Aorta (tissue), 5 donors: ENCODE measurements around the gene KIAA0586. TPM values are rescaled to one million over a fixed set of nuclear protein-coding genes. Genes with fewer than 3 reads are reported as not detected.
"Not testable (repeated sequence)": the region's sequence is repeated elsewhere in the genome, so short reads cannot be mapped to it uniquely, and the experiment has no call there.

Experiments used
- ATAC-seq: fragments of 200-7000 bp; cut with Tn5 transposase; one replicate; pipeline ENCODE4 v1.9.1; 2022; ENCODE audit warnings: moderate library complexity; ENCODE audit not compliant: low FRiP score
- DNase-seq, 2 donors: peaks; one replicate each; pipeline ENCODE4 v3.0.0-alpha.2; 2020
- H3K27ac ChIP-seq, 2 donors: one replicate each; pipeline ENCODE4 v1.5.1; 2013; ENCODE audit warnings: low read length in 2 of 2, mild to moderate bottlenecking in 2 of 2, moderate library complexity in 2 of 2, control low read depth in 1 of 2, inconsistent platforms in 1 of 2, low read depth in 1 of 2
- H3K27me3 ChIP-seq, 2 donors: one replicate each; pipeline ENCODE4 v1.6.1; 2013; ENCODE audit warnings: control low read depth in 1 of 2, low read length in 1 of 2, mild to moderate bottlenecking in 1 of 2, moderate library complexity in 1 of 2; ENCODE audit not compliant: insufficient read depth in 2 of 2, control insufficient read depth in 1 of 2
- H3K36me3 ChIP-seq, 2 donors: one replicate each; pipeline ENCODE4 v1.6.1; 2013; ENCODE audit warnings: control low read depth in 1 of 2, low read length in 1 of 2, mild to moderate bottlenecking in 1 of 2; ENCODE audit not compliant: insufficient read depth in 2 of 2, control insufficient read depth in 1 of 2
- H3K4me1 ChIP-seq, 2 donors: one replicate each; pipeline ENCODE4 v1.6.1; 2013; ENCODE audit warnings: low read length in 2 of 2, control low read depth in 1 of 2, mild to moderate bottlenecking in 1 of 2, moderate library complexity in 1 of 2; ENCODE audit not compliant: insufficient read depth in 2 of 2, control insufficient read depth in 1 of 2
- H3K4me3 ChIP-seq, 2 donors: one replicate each; pipeline ENCODE4 v1.5.1; 2013; ENCODE audit warnings: low read length in 2 of 2, control low read depth in 1 of 2, mild to moderate bottlenecking in 1 of 2
- H3K9me3 ChIP-seq: one replicate; pipeline ENCODE4 v1.6.1; 2013; ENCODE audit warnings: mild to moderate bottlenecking, low read length; ENCODE audit not compliant: control insufficient read depth
- WGBS, 2 donors: extraction: QIAGEN DNeasy Blood & Tissue Kit; methylation state at CpG; one replicate each; pipeline ENCODE4 v1.1.7; 2013; 5-methylcytosine and 5-hydroxymethylcytosine counted together
- intact Hi-C, 2 donors: fragments of 100-400 bp; cut with DNase I; formaldehyde crosslinking; loops; one replicate each; pipeline versions ENCODE4 v1.14.2 to v1.15.0; 2022
- polyA plus RNA-seq, 2 donors: library from polyadenylated mRNA; stranded (reverse); fragments of 200-250 nt; gene quantifications; one replicate each; pipeline ENCODE4 v1.2.3, GENCODE V29; 2013
- total RNA-seq, 2 donors: library from RNA; stranded (reverse); fragmentation: NEBNext Ultra II Directional; extraction: Animal tissue kit (Norgen Biotek cat#: 25700); gene quantifications; one replicate each; pipeline ENCODE4 v1.2.1, GENCODE V29; 2021
- donor health status: healthy with polysubstance abuse.
- donor health status: Bipolar disorder and iron deficiency.
- donor health status: DM: no; HTN: no; CAD: no.
- donor health status: DM: no; HTN: no; CAD: no.
- donor health status: DM: yes; HTN: yes; CAD: no.

The KIAA0586 gene
- total and polyA plus RNA-seq, 4 donors, result 2.8 to 25.1 (median 13.6) TPM

DNA sequence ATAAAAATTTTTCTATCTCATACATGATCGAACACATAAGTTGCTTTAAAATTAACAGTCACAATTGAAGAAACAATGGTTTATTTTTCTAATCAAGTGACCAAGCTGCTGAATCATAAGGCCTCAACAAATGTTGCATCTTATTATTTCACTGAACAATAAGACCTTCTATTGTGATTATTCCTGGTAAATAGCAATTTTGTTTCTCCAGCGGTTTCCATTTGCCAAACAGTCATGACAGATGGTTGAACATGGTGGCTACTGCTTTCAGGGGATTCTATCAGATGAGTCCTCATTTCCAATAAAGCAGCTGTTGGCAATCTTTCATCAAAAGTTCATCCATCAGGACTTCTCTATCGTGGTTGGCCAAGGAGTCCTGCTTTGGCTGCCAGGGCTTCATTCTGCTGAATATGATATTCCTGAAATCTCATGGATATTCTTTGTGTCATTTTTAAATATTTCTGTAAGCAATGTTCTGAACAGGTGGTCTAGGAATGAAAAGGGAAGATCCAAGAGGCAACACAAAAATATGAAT, 18.8 kb upstream of the KIAA0586 start:
- H3K36me3 ChIP-seq, result peaks cover 0 to 5% of the 10 kb centered on the region in 2 donors
- no peaks in the 10 kb centered on the region for H3K9me3 ChIP-seq
- intact Hi-C loops, result no loop called here
- no peaks in the 10 kb centered on the region for H3K4me1 ChIP-seq
- no peak overlapping the region for H3K27ac ChIP-seq
- WGBS, 2 donors, result 93 to 95% methylated on average over 3 of the region's 3 CpGs
- H3K4me3 ChIP-seq, result no peak overlapping the region
- ATAC-seq (no peak), DNase-seq (no peak)
- no peaks in the 10 kb centered on the region for H3K27me3 ChIP-seq

DNA sequence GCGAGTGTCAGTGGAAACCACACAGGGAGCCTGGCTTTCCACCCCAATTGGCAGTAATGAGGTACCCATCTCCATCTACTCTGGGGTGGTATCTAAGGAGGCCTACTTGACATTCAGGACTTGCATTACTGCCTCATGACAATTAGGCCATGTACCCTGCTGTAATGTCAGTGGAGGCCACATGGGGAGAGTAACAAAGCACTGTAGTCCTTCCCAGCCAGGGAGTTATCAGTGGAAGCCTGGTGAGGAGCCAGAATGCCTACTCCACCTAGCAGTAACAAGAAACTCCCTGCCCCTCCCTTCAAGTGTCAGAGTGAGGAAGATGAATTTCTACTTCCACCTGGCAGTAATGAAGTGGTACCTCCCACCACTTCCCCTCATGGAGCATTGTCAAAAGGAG, 12.7 kb upstream of the KIAA0586 start:
- 91 to 99% methylated on average over 1 of the region's 1 CpG for WGBS, 2 donors
- intact Hi-C loops, result no loop called here
- Histone ChIP-seq H3K4me3 (no peak overlapping the region), H3K36me3 (peaks cover 0 to 4% of the 10 kb centered on the region in 2 donors), H3K27me3 (no peaks in the 10 kb centered on the region), H3K27ac (no peak overlapping the region), H3K9me3 (no peaks in the 10 kb centered on the region), H3K4me1 (no peaks in the 10 kb centered on the region)
- DNase-seq (no peak), ATAC-seq (no peak)

DNA sequence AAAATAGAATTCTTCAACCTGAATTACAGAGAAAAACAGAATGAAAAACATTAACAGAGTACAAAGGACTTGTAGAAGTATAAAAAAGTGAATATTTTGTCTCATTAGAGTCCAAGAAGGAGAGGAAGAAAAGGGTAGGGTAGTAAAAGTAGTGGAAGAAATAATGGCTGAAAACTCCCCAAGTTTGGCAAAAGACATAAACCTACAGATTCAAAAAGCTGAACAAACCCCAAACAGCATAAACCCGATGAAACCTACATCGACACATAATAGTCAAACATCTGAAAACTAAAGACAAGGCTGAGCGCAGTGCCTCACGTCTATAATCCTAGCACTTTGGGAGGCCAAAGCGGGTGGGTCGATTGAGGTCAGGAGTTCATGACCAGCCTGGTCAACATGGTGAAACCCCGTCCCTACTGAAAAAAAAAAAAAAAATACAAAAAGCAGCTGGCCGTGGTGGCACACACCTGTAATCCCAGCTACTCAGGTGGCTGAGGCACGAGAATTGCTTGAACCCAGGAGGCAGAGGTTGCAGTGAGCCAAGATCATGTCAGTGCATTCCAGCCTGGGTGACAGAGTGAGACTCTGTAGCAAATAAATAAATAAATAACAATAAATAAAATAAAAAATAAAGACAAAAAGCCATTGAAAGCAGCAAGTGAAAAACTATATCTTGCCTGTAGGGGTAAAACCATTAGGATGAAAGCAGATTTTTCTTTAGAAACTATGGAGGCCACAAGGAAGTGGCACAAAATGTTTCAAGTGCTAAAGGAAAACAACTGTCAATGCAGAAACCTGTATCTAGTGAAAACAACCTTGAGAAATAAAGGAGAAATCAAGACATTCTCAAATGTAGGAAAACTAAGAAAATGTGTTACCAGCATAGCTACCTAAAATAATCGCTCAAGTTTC, 11.6 kb upstream of the KIAA0586 start:
- Histone ChIP-seq H3K9me3 (no peaks in the 10 kb centered on the region), H3K4me3 (no peak overlapping the region), H3K4me1 (no peaks in the 10 kb centered on the region), H3K36me3 (peaks cover 0 to 2% of the 10 kb centered on the region in 2 donors), H3K27me3 (no peaks in the 10 kb centered on the region), H3K27ac (no peak overlapping the region)
- intact Hi-C loops, result no loop called here
- DNase-seq (no peak), ATAC-seq (no peak)
- WGBS, 2 donors, result 94 to 96% methylated on average over 10 of the region's 10 CpGs

DNA sequence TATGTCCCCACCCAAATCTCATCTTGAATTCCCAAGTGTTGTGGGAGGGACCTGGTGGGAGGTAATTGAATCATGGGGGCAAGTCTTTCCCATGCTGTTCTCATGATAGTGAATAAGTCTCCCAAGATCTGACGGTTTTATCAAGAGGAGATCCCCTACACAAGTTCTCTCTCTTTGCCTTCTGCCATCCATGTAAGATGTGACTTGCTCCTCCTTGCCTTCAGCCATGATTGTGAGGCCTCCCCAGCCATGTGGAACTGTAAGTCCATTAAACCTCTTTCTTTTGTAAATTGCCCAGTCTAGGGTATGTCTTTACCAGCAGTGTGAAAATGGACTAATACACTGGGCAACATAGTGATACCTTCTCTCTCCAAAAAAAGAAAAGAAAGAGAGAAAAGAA, 10.6 kb upstream of the KIAA0586 start:
- H3K27ac ChIP-seq, H3K36me3 ChIP-seq, ATAC-seq, H3K27me3 ChIP-seq, H3K4me1 ChIP-seq, H3K4me3 ChIP-seq, DNase-seq, H3K9me3 ChIP-seq, intact Hi-C loops: not testable (repeated sequence)
- WGBS, 2 donors, result 95 to 98% methylated on average over 1 of the region's 1 CpG

DNA sequence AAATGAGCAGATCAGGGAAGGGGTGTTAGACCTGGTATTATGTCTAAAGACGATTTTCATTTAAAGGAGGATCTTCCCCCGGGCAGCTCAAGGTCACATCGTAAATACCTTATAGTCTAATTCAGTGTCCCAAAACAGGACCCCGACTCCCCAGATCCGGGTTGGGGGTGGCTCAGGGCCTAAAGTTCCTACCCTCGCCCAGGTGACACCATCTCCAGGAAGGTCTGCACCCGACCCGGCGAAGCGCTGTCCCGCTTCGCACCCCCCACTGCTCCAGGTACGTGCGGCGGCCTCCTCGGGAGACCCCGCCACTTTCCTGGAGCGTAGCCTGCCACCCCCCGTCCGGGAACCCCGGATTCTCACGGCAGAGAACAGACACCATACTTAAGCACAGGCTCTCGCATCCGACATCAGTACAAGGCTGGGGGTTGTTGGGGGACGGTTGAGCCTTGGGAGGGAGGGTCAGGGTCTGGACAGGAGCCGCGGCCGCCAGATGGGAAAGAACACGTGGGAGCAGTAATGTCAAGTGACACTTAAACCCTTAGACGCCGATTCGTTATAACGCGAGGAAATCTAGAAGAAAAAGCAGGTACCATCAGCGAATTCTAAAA, 744 bp upstream of the KIAA0586 start:
- ATAC-seq (peak; percentile 86), DNase-seq (peak; percentile 73 to 87)
- peak overlapping the region; percentile 57 to 81 for H3K4me3 ChIP-seq
- no peaks in the 10 kb centered on the region for H3K4me1 ChIP-seq
- H3K36me3 ChIP-seq, result no peaks in the 10 kb centered on the region
- H3K27me3 ChIP-seq, result no peaks in the 10 kb centered on the region
- no peaks in the 10 kb centered on the region for H3K9me3 ChIP-seq
- no peak overlapping the region for H3K27ac ChIP-seq
- intact Hi-C loops, result no loop called here
- WGBS, 2 donors, result 0 to 1% methylated on average over 35 of the region's 35 CpGs

DNA sequence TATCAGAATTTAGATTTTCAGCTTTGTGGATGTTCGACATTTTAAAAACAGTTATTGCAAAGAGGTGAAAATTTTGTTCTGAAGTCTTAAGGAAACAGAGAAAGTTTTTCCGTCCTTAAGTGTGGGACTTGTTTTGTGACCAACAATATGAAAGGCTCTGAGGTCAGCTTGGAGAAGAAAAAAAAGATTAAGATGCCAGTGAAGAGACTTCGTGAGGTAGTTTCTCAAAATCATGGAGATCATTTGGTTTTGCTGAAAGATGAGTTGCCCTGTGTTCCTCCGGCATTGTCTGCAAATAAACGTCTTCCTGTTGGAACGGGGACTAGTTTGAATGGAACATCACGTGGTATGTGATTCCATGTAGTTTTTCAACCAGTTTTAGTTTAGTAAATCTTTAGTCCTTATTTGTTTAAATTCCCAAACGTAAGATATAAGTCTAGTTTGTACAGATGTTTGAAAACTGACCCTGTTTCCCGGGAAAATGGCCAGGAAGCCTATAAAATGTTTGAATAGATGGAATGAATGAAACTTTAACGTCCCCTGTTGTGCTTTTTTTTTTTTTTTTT, 682 bp downstream of the KIAA0586 start:
- H3K4me3 ChIP-seq, result peak overlapping the region; percentile 92 to 94
- DNase-seq (no peak), ATAC-seq (peak; percentile 42)
- WGBS, 2 donors, result 0% methylated on average over 10 of the region's 10 CpGs
- intact Hi-C loops, result no loop called here
- H3K36me3 ChIP-seq, result no peaks in the 10 kb centered on the region
- H3K4me1 ChIP-seq, result no peaks in the 10 kb centered on the region
- H3K27ac ChIP-seq, result peak overlapping the region in 1 of 2 donors; percentile 47
- H3K27me3 ChIP-seq, result no peaks in the 10 kb centered on the region
- no peaks in the 10 kb centered on the region for H3K9me3 ChIP-seq

DNA sequence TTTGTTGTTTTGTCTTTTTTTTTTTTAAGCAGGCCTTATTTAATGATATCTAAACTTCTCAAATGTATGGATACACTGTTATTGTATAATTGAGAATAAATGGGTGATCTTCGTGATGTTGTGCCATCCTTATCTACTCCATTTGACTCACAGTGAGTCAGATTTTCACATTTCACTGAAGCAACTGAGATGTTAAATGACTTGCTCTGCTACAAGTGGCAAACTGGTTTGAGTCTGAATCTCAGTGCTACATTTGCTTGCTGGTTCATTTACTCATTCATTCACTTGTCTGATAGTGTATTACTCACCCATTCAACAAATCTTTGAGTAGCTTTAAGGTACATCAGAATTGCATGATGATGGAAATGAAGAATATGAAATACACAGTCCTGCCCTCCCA, 2.6 kb downstream of the KIAA0586 start:
- H3K27me3 ChIP-seq, result no peaks in the 10 kb centered on the region
- DNase-seq (no peak), ATAC-seq (no peak)
- intact Hi-C loops, result no loop called here
- H3K4me1 ChIP-seq, result no peaks in the 10 kb centered on the region
- H3K9me3 ChIP-seq, result no peaks in the 10 kb centered on the region
- WGBS, 2 donors, result 45 to 48% methylated on average over 1 of the region's 1 CpG
- no peaks in the 10 kb centered on the region for H3K36me3 ChIP-seq
- H3K4me3 ChIP-seq, result no peak overlapping the region
- no peak overlapping the region for H3K27ac ChIP-seq

DNA sequence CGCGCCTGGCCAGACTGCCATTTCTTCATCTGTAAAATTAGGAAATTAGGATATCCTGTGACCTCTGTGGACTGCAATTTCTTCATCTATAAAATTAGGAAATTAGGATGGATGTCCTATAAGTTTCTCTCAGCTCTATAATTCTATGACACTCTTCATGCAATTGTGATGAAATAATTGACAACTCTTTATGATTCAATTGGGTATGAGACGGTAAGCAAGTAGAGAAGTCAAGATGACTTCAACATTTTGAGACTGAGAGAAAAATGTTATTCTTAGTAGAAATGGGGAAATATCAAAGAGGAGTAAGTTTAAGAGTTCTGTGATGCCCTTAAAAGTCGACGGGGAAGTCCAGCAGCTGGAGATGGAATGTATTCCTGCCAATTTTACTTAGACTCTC, 12.0 kb downstream of the KIAA0586 start:
- DNase-seq, result no peak
- Histone ChIP-seq H3K27me3 (no peaks in the 10 kb centered on the region), H3K4me1 (no peaks in the 10 kb centered on the region), H3K4me3 (no peak overlapping the region), H3K9me3 (no peaks in the 10 kb centered on the region), H3K27ac (no peak overlapping the region), H3K36me3 (no peaks in the 10 kb centered on the region)
- 77 to 93% methylated on average over 5 of the region's 5 CpGs for WGBS, 2 donors
- intact Hi-C loops, result no loop called here
- no peak for ATAC-seq
